Osteocyte (in vitro differentiated cells): Measurements from ENCODE around the gene L3MBTL1. TPM values are rescaled to one million over a fixed set of nuclear protein-coding genes. Genes with fewer than 3 reads are reported as not detected.

Experiments used
- DNase-seq: peaks from one replicate; pipeline ENCODE4 v3.0.0; 2021; ENCODE audit warnings: mixed read lengths; ENCODE audit not compliant: unreplicated experiment; ENCODE audit errors: extremely low spot score
- H3K27ac Mint-ChIP-seq: one replicate; pipeline ENCODE4 v1.8.0; 2021; ENCODE audit warnings: mild to moderate bottlenecking, mixed read lengths; ENCODE audit not compliant: unreplicated experiment
- H3K27me3 Mint-ChIP-seq: one replicate; pipeline ENCODE4 v1.8.0; 2021; ENCODE audit warnings: mixed read lengths; ENCODE audit not compliant: unreplicated experiment
- H3K36me3 Mint-ChIP-seq: one replicate; pipeline ENCODE4 v1.8.0; 2021; ENCODE audit warnings: mixed read lengths; ENCODE audit not compliant: unreplicated experiment
- H3K4me1 Mint-ChIP-seq: one replicate; pipeline ENCODE4 v1.8.0; 2021; ENCODE audit warnings: mixed read lengths; ENCODE audit not compliant: unreplicated experiment
- H3K4me3 Mint-ChIP-seq: one replicate; pipeline ENCODE4 v1.8.0; 2021; ENCODE audit warnings: mild to moderate bottlenecking, moderate library complexity, mixed read lengths; ENCODE audit not compliant: unreplicated experiment
- H3K9me3 Mint-ChIP-seq: one replicate; pipeline ENCODE4 v1.8.0; 2021; ENCODE audit warnings: mixed read lengths; ENCODE audit not compliant: unreplicated experiment
- CTCF ChIP-seq: fragments of 200-600 bp; sonication (generic); IDR thresholded peaks from 2 replicates; pipeline ENCODE4 v1.5.0; 2021; ENCODE audit warnings: antibody characterized with exemption, mild to moderate bottlenecking, moderate library complexity
- total RNA-seq: library from RNA; stranded (reverse); gene quantifications from 2 replicates; pipeline ENCODE4 v1.2.1, GENCODE V29; 2021

L3MBTL1 gene
- total RNA-seq, 1 donor from 2014 or later: 17.5 TPM

DNA sequence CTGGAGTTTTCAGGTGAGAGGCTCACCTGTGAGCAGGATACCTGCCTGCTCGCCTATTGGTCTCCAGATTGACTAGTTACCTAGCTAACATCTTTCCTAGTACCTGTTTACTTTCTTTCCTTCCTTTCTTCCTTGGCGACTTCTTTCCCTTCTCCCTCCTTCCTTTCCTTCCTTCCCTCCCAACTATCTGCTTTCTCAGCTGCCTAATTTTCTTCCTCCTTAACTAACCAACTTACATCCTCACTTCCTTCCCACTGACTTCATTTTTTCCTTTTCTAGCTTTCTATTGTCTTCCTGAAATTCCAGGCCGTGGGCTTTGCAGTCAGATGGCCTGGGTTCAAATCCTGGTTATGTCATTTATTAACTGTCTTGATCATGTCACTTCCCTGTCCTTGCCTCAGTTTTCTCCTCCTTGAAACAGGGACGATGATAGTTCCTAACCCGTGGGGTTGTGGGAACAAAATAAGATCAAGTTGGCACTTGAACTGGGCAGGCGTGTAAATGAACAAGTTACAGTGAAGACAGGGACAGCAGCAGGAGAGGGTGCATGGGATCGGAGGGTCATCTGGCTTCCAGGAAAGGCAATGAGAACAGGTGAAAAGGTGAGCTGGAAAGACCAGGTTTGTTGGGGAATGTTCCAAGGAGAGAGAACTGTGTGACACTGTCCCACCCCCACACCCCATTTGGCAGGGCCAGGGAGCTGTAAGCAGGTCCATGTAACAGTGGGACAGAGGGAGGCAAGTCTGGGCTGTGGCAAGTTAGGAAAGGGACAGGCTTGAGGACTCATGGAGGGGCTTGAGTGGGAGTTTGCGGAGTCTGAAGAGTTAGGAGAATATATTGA lies 51.9 kb downstream of the L3MBTL1 start:
- Mint-ChIP-seq H3K4me1 (peaks cover 15% of the 10 kb centered on the region), H3K36me3 (no peaks in the 10 kb centered on the region), H3K27me3 (no peaks in the 10 kb centered on the region), H3K4me3 (no peak overlapping the region), H3K27ac (no peak overlapping the region), H3K9me3 (no peaks in the 10 kb centered on the region)
- DNase-seq: no peak
- TF ChIP-seq CTCF: no peak

DNA sequence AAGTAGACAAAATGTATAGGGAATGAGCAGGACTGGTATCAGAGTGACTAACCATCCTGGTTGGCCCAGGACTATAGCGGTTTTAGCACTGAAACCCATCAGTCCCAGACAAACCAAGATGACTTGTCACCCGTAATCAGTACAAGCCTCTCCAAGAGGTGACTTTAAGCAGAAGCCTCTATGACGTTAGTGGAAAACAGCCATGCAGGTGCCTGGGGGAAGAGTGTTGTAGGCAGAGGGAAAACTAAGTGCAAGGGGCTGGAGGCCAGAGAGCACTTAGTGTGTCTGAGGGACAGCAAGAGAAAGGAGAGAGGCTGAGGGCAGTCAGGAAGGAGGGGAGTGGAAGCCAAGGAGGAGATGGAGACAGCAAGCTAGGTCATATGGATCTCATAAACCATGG lies 53.5 kb downstream of the L3MBTL1 start:
- Mint-ChIP-seq H3K27me3 (no peaks in the 10 kb centered on the region), H3K4me1 (peaks cover 15% of the 10 kb centered on the region), H3K27ac (no peak overlapping the region), H3K4me3 (no peak overlapping the region), H3K36me3 (no peaks in the 10 kb centered on the region), H3K9me3 (no peaks in the 10 kb centered on the region)
- DNase-seq: no peak
- TF ChIP-seq CTCF: no peak

GRCh38 chr20:43563429-43563828 lies 55.9 kb downstream of the L3MBTL1 start:
- no peak for DNase-seq
- H3K4me1 Mint-ChIP-seq: peaks cover 6% of the 10 kb centered on the region
- H3K36me3 Mint-ChIP-seq: no peaks in the 10 kb centered on the region
- no peak overlapping the region for H3K4me3 Mint-ChIP-seq
- no peak for TF ChIP-seq CTCF
- H3K9me3 Mint-ChIP-seq: no peaks in the 10 kb centered on the region
- no peak overlapping the region for H3K27ac Mint-ChIP-seq
- no peaks in the 10 kb centered on the region for H3K27me3 Mint-ChIP-seq

DNA sequence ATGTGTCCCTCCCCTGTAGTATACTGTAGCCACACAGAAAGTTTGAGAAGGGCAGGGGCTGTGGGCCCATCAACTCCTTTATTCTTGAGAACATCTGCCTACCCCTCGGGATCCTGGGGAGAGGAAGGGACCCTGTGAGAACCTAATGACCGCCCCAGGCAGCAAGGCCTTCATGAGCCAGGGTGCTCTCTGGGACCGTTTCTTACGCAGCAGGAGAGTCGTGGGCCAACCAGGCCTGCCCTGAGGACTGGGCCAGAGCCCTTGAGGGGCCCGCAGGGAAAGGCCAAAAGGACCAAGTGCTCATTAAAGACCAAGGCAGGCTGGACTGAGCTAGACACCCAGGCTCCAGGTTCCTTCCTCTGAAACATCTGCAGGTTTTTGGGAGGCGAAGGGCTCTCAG lies 56.5 kb downstream of the L3MBTL1 start:
- Mint-ChIP-seq H3K9me3 (no peaks in the 10 kb centered on the region), H3K4me3 (no peak overlapping the region), H3K27me3 (no peaks in the 10 kb centered on the region), H3K36me3 (no peaks in the 10 kb centered on the region), H3K27ac (no peak overlapping the region), H3K4me1 (peaks cover 1% of the 10 kb centered on the region)
- no peak for DNase-seq
- TF ChIP-seq CTCF: no peak

DNA sequence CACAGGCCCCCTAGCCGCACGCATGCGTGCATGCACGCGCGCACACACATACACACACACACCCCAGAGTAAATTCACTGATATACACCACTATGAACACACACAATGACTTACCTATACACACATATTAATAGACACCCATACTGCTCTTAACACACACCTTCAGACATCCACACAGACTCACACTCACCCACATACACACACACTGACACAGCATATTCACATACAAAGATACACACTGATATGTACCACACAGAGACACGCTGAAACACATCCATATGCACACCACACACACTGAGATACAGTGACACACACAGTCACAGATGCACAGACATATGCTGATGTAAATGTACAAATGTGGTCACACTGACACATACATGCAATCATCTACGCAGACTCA lies 57.0 kb downstream of the L3MBTL1 start:
- TF ChIP-seq CTCF: no peak
- H3K4me3 Mint-ChIP-seq: no peak overlapping the region
- no peak overlapping the region for H3K27ac Mint-ChIP-seq
- H3K27me3 Mint-ChIP-seq: no peaks in the 10 kb centered on the region
- no peak for DNase-seq
- H3K9me3 Mint-ChIP-seq: no peaks in the 10 kb centered on the region
- no peaks in the 10 kb centered on the region for H3K4me1 Mint-ChIP-seq
- H3K36me3 Mint-ChIP-seq: no peaks in the 10 kb centered on the region
